ENCODE measurements around the gene NCKAP5L.
A peak's percentile ranks its signal among the peaks of the same experiment; 100 is the strongest.
"Not testable (repeated sequence)": the region's sequence is repeated elsewhere in the genome, so short reads cannot be mapped to it uniquely, and the experiment has no call there.

NCKAP5L gene

GRCh38 chr12:49798248-49798647, 30.0 kb downstream of the NCKAP5L start:
- no peak for DNase-seq

GRCh38 chr12:49797449-49797776, 30.8 kb downstream of the NCKAP5L start:
- DNase-seq: no peak

GRCh38 chr12:49796606-49797448, 31.4 kb downstream of the NCKAP5L start:
- DNase-seq: no peak

- no peak for DNase-seq
Measured at GRCh38 chr12:49796155-49796554, 32.1 kb downstream of the NCKAP5L start.

GRCh38 chr12:49795654-49796105, 32.5 kb downstream of the NCKAP5L start:
- no peak for DNase-seq

GRCh38 chr12:49794811-49795653, 33.2 kb downstream of the NCKAP5L start:
- no peak for DNase-seq

- no peak for DNase-seq
Measured at GRCh38 chr12:49794021-49794420, 34.2 kb downstream of the NCKAP5L start.

GRCh38 chr12:49793620-49794019, 34.6 kb downstream of the NCKAP5L start:
- DNase-seq: no peak

- no peak for DNase-seq
Measured at GRCh38 chr12:49792976-49793580, 35.1 kb downstream of the NCKAP5L start.

- no peak for DNase-seq
Measured at GRCh38 chr12:49792181-49792970, 35.8 kb downstream of the NCKAP5L start.

GRCh38 chr12:49791700-49792099, 36.5 kb downstream of the NCKAP5L start:
- no peak for DNase-seq

GRCh38 chr12:49790741-49791555, 37.3 kb downstream of the NCKAP5L start:
- no peak for DNase-seq

GRCh38 chr12:49789992-49790391, 38.2 kb downstream of the NCKAP5L start:
- no peak for DNase-seq

GRCh38 chr12:49787672-49788071, 40.5 kb downstream of the NCKAP5L start:
- DNase-seq: no peak

- no peak for DNase-seq
Measured at GRCh38 chr12:49784756-49785409, 43.3 kb downstream of the NCKAP5L start.

GRCh38 chr12:49783917-49784676, 44.1 kb downstream of the NCKAP5L start:
- no peak for DNase-seq

GRCh38 chr12:49780914-49781313, 47.3 kb downstream of the NCKAP5L start:
- not testable (repeated sequence) for DNase-seq

GRCh38 chr12:49779581-49779980, 48.6 kb downstream of the NCKAP5L start:
- DNase-seq: no peak

GRCh38 chr12:49777800-49778748, 50.1 kb downstream of the NCKAP5L start:
- DNase-seq: peak; percentile 69

All from T-helper 9 cell (primary cell).